ENCODE measurements around the gene OSBPL8. TPM values are rescaled to one million over a fixed set of nuclear protein-coding genes. Genes with fewer than 3 reads are reported as not detected.
A peak's percentile ranks its signal among the peaks of the same experiment; 100 is the strongest.

Gene OSBPL8
- total and polyA plus RNA-seq, 4 donors, result 8.6 to 114 (median 53.3) TPM

DNA sequence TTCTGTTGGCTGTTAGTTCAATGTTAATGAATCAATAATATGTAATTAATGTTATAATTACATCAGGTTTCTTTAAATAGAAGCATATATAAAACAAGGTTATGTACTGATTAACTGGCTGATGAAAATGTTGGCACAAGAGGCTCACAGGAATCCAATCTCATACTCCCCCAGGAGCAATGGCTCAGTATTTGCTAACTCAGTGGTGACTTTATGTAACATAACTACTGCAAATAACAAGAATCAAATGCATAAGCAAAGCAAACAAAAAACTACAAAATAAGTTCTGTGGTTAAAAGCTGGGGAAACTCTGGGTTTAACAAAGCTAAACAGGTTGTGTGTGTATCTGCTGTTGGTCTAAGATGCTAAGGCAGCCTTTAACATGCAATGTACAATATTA is 183.6 kb downstream of the OSBPL8 start:
- H3K9me3 ChIP-seq (ENCODE audit: control insufficient read depth in 4 of 4, insufficient read depth in 3 of 4, low read length in 3 of 4), result no peaks in the 10 kb centered on the region
- no peak overlapping the region for H3K27ac ChIP-seq (ENCODE audit: low read depth in 1 of 2, low read length in 1 of 2)
- peak in 1 of 3 donors; percentile 2 for DNase-seq
- H3K9ac ChIP-seq (ENCODE audit: insufficient read depth in 1 of 2, low read length in 2 of 2), result no peak overlapping the region
- no peak for ATAC-seq (ENCODE audit: insufficient read depth, low FRiP score)
- H3K4me3 ChIP-seq, result no peak overlapping the region
- H3K27me3 ChIP-seq (ENCODE audit: control insufficient read depth in 3 of 3, insufficient read depth in 3 of 3, low read length in 2 of 3), result no peaks in the 10 kb centered on the region
- H3K4me1 ChIP-seq (ENCODE audit: control insufficient read depth in 5 of 5, insufficient read depth in 5 of 5, low read length in 5 of 5), result no peaks in the 10 kb centered on the region
- no peak for TF ChIP-seq CTCF (IDR thresholded peaks at IDR 0.05; ENCODE audit: control extremely low read depth, extremely low read depth)
- H3K36me3 ChIP-seq (ENCODE audit: control insufficient read depth in 4 of 4, insufficient read depth in 4 of 4, low read length in 4 of 4), result peaks cover 6 to 16% (median 8%) of the 10 kb centered on the region in 4 donors

DNA sequence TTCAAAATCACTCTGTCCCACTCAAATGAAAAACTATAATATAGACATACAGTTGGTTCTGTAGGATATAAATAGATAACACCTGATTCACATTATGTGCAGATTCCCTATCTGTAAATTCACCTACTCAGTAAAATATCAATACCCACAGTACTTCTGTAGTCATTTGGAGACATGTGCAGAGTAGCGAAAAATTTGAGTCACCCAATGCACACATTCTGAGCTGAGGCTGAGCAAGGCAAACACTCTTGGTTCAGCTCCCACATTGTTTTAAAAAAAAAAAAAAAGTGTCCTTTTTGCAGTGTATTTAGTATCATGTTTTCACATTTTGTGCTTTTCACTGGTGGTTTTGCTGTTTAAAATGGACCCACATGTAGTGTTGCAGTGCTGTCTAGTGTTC is 184.1 kb downstream of the OSBPL8 start:
- Histone ChIP-seq H3K27ac (ENCODE audit: low read depth in 1 of 2, low read length in 1 of 2) (no peak overlapping the region), H3K4me1 (ENCODE audit: control insufficient read depth in 5 of 5, insufficient read depth in 5 of 5, low read length in 5 of 5) (no peaks in the 10 kb centered on the region), H3K9me3 (ENCODE audit: control insufficient read depth in 4 of 4, insufficient read depth in 3 of 4, low read length in 3 of 4) (no peaks in the 10 kb centered on the region), H3K27me3 (ENCODE audit: control insufficient read depth in 3 of 3, insufficient read depth in 3 of 3, low read length in 2 of 3) (no peaks in the 10 kb centered on the region), H3K36me3 (ENCODE audit: control insufficient read depth in 4 of 4, insufficient read depth in 4 of 4, low read length in 4 of 4) (peaks cover 6 to 16% (median 9%) of the 10 kb centered on the region in 4 donors), H3K9ac (ENCODE audit: insufficient read depth in 1 of 2, low read length in 2 of 2) (no peak overlapping the region), H3K4me3 (no peak overlapping the region)
- DNase-seq (no peak), ATAC-seq (ENCODE audit: insufficient read depth, low FRiP score) (no peak)
- 97 to 100% methylated on average over 1 of the region's 1 CpG for WGBS, 2 donors
- TF ChIP-seq CTCF (IDR thresholded peaks at IDR 0.05; ENCODE audit: control extremely low read depth, extremely low read depth), result no peak

DNA sequence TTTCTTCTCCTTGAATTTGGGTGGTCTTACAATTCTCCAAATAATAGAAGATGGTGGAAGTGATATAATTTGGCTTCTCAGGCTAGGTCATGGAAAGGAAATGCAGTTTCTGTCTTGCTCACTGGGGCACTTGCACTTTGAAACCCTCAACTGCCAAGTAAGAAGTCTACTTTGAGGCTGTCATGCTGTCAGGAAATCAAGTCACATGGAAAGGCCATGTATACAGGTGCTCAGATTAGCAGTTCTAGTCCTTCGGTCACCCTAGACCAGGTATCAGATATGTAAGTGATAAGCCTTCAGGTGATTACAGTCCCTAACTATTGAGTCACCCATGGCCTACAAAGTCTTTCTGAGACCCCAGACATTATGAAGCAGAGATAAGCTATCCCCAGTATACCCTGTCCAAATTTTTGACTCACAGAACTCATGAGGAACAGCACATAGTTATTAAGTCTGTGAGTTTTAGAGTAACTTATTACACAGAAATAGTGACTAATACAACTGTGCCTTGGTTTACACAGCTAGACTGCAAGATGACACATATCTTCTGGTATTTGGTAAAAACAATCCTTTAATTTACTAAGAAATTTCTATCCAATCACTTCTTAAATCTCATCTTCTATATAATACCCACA is 185.1 kb downstream of the OSBPL8 start:
- no peak for TF ChIP-seq CTCF (IDR thresholded peaks at IDR 0.05; ENCODE audit: control extremely low read depth, extremely low read depth)
- DNase-seq (no peak), ATAC-seq (ENCODE audit: insufficient read depth, low FRiP score) (no peak)
- H3K4me1 ChIP-seq (ENCODE audit: control insufficient read depth in 5 of 5, insufficient read depth in 5 of 5, low read length in 5 of 5), result no peaks in the 10 kb centered on the region
- peaks cover 6 to 20% (median 14%) of the 10 kb centered on the region in 4 donors for H3K36me3 ChIP-seq (ENCODE audit: control insufficient read depth in 4 of 4, insufficient read depth in 4 of 4, low read length in 4 of 4)
- no peak overlapping the region for H3K4me3 ChIP-seq
- H3K27me3 ChIP-seq (ENCODE audit: control insufficient read depth in 3 of 3, insufficient read depth in 3 of 3, low read length in 2 of 3), result no peaks in the 10 kb centered on the region
- WGBS, 2 donors, result 94 to 100% methylated on average over 1 of the region's 1 CpG
- no peak overlapping the region for H3K27ac ChIP-seq (ENCODE audit: low read depth in 1 of 2, low read length in 1 of 2)
- no peak overlapping the region for H3K9ac ChIP-seq (ENCODE audit: insufficient read depth in 1 of 2, low read length in 2 of 2)
- H3K9me3 ChIP-seq (ENCODE audit: control insufficient read depth in 4 of 4, insufficient read depth in 3 of 4, low read length in 3 of 4), result no peaks in the 10 kb centered on the region

DNA sequence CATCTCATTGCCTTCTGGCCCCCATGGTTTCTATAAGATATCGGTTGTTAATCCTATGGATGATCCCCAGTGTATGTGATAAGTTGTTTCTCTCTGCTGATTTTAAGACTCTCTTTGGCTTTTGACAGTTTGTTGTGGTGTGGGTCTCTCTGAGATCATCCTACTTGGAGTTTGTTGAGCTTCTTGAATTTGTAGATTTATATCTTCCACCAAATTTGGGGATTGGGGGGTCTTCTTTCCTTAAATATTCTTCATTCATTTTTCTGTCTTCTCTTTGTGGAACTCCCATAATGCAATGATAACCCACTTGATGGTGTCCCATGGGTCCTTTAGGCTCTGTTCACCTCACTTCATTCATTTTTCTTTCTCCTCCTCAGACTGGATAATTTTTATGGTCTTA is 191.3 kb downstream of the OSBPL8 start:
- 95 to 98% methylated on average over 1 of the region's 1 CpG for WGBS, 2 donors
- H3K36me3 ChIP-seq (ENCODE audit: control insufficient read depth in 4 of 4, insufficient read depth in 4 of 4, low read length in 4 of 4), result peaks cover 3 to 44% (median 36%) of the 10 kb centered on the region in 4 donors
- H3K9me3 ChIP-seq (ENCODE audit: control insufficient read depth in 4 of 4, insufficient read depth in 3 of 4, low read length in 3 of 4), result no peaks in the 10 kb centered on the region
- H3K27ac ChIP-seq (ENCODE audit: low read depth in 1 of 2, low read length in 1 of 2), result no peak overlapping the region
- no peak overlapping the region for H3K9ac ChIP-seq (ENCODE audit: insufficient read depth in 1 of 2, low read length in 2 of 2)
- H3K4me3 ChIP-seq, result no peak overlapping the region
- ATAC-seq (ENCODE audit: insufficient read depth, low FRiP score), result no peak
- no peaks in the 10 kb centered on the region for H3K27me3 ChIP-seq (ENCODE audit: control insufficient read depth in 3 of 3, insufficient read depth in 3 of 3, low read length in 2 of 3)
- no peaks in the 10 kb centered on the region for H3K4me1 ChIP-seq (ENCODE audit: control insufficient read depth in 5 of 5, insufficient read depth in 5 of 5, low read length in 5 of 5)
- TF ChIP-seq CTCF (IDR thresholded peaks at IDR 0.05; ENCODE audit: control extremely low read depth, extremely low read depth), result no peak
- DNase-seq, result no peak
